HCT116 (cell line): ENCODE data around the gene SIL1.

Experiments
- EGR1 ChIP-seq: IDR thresholded peaks from 2 replicates; pipeline ENCODE4 v1.6.1; 2012; ENCODE audit warnings: low read depth
- EZH2 ChIP-seq: fragments of 200-600 bp; sonication (generic); IDR thresholded peaks from 2 replicates; pipeline ENCODE4 v1.6.1; 2017; ENCODE audit warnings: antibody characterized with exemption, mixed run types
- EZH2phosphoT487 ChIP-seq: fragments of 200-600 bp; IDR thresholded peaks from 2 replicates; pipeline ENCODE4 v1.6.1; 2018; ENCODE audit warnings: antibody characterized with exemption, borderline replicate concordance
- JUND ChIP-seq: IDR thresholded peaks from 2 replicates; pipeline ENCODE4 v1.6.1; 2012
- POLR2A ChIP-seq: IDR thresholded peaks from 2 replicates; pipeline ENCODE4 v1.7.0; 2011; ENCODE audit warnings: borderline replicate concordance; ENCODE audit not compliant: insufficient read depth, insufficient read length; ENCODE audit errors: extremely low read depth
- POLR2AphosphoS5 ChIP-seq: IDR thresholded peaks from 2 replicates; pipeline ENCODE4 v1.6.1; 2011; ENCODE audit warnings: mild to moderate bottlenecking, low read depth, low read length, moderate library complexity
- SIN3A ChIP-seq: IDR thresholded peaks from 2 replicates; pipeline ENCODE4 v1.6.1; 2012; ENCODE audit warnings: low read depth
- SP1 ChIP-seq: IDR thresholded peaks from 2 replicates; pipeline ENCODE4 v1.6.1; 2012; ENCODE audit warnings: low read depth
- YY1 ChIP-seq: IDR thresholded peaks from 2 replicates; pipeline ENCODE4 v1.6.1; 2011; ENCODE audit warnings: low read length, low read depth, moderate library complexity, mild to moderate bottlenecking; ENCODE audit not compliant: insufficient replicate concordance; ENCODE audit errors: extremely low read depth
- TF ChIP-seq, protein P1 (sequence below), 3 experiments: fragments of 200-600 bp in 1 of 3; sonication (generic) in 1 of 3; IDR thresholded peaks in 2 of 3; conservative IDR thresholded peaks in 1 of 3; 2 replicates each; pipeline ENCODE4 v1.5.1; 2012 to 2017; ENCODE audit warnings: low read depth in 2 of 3, low read length in 2 of 3, antibody characterized with exemption in 1 of 3, borderline replicate concordance in 1 of 3, control low read depth in 1 of 3, mild to moderate bottlenecking in 1 of 3, mixed read lengths in 1 of 3, mixed run types in 1 of 3, moderate library complexity in 1 of 3; ENCODE audit not compliant: insufficient read depth in 1 of 3
- TF ChIP-seq, protein P2 (sequence below): IDR thresholded peaks from 2 replicates; pipeline ENCODE4 v1.6.1; 2012

DNA sequence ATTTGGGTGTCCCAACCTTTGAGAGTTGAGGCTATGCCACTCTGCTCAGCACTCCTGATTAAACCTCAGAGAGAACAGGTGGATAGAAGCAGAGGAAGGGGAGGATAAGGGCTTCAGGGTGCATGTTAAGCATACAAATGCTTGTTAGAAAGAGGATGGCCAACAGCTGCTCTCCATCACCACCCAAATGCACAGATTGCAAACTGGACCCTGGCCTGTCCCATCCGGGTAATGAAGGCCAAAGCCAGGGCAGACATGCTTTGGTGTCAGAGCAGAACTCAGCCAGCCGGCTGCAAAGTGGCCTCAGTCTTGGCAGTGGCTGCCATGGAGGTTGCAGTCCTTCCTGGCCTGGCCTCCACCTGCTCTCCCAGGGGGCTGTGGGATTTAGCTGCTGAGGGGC is 84.3 kb downstream of the SIL1 start:
- TF ChIP-seq POLR2A (no peak), JUND (no peak), EZH2 (no peak), SIN3A (no peak), SP1 (no peak), EZH2phosphoT487 (no peak), POLR2AphosphoS5 (no peak), EGR1 (no peak), YY1 (no peak)
- TF ChIP-seq, protein P1, sequence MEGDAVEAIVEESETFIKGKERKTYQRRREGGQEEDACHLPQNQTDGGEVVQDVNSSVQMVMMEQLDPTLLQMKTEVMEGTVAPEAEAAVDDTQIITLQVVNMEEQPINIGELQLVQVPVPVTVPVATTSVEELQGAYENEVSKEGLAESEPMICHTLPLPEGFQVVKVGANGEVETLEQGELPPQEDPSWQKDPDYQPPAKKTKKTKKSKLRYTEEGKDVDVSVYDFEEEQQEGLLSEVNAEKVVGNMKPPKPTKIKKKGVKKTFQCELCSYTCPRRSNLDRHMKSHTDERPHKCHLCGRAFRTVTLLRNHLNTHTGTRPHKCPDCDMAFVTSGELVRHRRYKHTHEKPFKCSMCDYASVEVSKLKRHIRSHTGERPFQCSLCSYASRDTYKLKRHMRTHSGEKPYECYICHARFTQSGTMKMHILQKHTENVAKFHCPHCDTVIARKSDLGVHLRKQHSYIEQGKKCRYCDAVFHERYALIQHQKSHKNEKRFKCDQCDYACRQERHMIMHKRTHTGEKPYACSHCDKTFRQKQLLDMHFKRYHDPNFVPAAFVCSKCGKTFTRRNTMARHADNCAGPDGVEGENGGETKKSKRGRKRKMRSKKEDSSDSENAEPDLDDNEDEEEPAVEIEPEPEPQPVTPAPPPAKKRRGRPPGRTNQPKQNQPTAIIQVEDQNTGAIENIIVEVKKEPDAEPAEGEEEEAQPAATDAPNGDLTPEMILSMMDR (IDR thresholded peaks at IDR 0.05 in 2 of 3, conservative IDR thresholded peaks at IDR 0.05 in 1 of 3; ENCODE audit: borderline replicate concordance in 1 of 3, insufficient read depth in 1 of 3, low read depth in 2 of 3, low read length in 2 of 3) = no peak
- TF ChIP-seq, protein P2, sequence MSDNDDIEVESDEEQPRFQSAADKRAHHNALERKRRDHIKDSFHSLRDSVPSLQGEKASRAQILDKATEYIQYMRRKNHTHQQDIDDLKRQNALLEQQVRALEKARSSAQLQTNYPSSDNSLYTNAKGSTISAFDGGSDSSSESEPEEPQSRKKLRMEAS = no peak
